Esophagus muscularis mucosa (tissue), 4 donors: ENCODE data around the gene SGTA.

ENCODE experiments used
- EP300 ChIP-seq: sonication (generic); formaldehyde crosslinking; IDR thresholded peaks from one replicate; pipeline ENCODE4 v1.6.1; 2017; ENCODE audit warnings: antibody characterized with exemption
- POLR2A ChIP-seq: fragments of 450-650 bp; IDR thresholded peaks from one replicate; pipeline ENCODE4 v1.6.1; 2017; ENCODE audit warnings: antibody characterized with exemption, moderate library complexity, mild to moderate bottlenecking, low read depth
- POLR2AphosphoS5 ChIP-seq, 2 donors: sonication (generic); formaldehyde crosslinking; IDR thresholded peaks; one replicate each; pipeline ENCODE4 v1.6.1; 2017; ENCODE audit warnings: antibody characterized with exemption in 2 of 2
- TF ChIP-seq, protein P1 (sequence below), 3 experiments: fragments of 200-600 bp in 2 of 3; fragments of 450-650 bp in 1 of 3; sonication (generic) in 2 of 3; IDR thresholded peaks; one replicate each; pipeline ENCODE4 v1.5.1; 2017 to 2019; ENCODE audit warnings: antibody characterized with exemption in 3 of 3, mild to moderate bottlenecking in 2 of 3, moderate library complexity in 1 of 3

DNA sequence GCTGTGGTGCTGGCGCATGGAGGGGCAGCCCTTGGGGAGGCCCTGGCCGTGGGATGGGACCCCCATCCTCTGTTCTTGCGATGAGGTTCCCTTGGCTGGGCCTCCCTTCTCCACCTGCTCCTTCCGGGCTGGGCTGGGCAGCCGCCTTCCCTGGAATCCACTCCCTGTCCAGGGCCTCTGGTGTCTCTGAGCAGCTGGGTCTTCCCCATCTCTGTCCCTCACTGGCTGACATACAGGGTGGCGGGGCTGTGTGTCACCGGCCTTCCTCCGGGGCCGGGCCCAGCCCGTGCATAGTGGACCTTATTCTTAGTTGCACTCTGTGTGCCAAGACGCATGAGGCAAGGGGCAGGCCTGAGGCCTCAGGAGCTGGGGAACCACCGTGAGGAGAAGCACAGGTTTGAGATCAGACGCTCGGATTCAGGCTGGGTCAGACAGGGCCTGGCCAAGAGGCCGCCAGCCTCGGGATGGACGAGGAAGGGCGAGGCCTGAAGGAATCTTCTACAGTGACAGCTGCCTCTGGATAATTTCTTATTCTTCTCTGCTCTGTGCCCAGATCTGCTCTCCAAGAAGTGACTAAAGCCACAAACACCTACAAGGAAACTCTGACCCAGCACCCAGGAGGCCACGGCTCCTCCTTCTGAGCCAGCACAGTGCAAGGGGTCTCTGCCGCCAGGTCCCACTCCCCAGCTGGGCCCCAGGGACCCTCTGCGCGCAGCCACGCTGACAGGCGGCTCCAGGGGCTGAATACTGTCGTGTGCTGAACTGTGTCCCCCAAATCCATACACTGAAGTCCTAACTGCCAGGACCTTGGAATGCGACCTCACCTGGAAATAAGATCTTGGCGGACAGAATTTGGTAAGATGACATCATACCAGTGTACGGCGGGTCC, 11.0 kb downstream of the SGTA start:
- TF ChIP-seq POLR2A: no peak
- TF ChIP-seq, protein P1, sequence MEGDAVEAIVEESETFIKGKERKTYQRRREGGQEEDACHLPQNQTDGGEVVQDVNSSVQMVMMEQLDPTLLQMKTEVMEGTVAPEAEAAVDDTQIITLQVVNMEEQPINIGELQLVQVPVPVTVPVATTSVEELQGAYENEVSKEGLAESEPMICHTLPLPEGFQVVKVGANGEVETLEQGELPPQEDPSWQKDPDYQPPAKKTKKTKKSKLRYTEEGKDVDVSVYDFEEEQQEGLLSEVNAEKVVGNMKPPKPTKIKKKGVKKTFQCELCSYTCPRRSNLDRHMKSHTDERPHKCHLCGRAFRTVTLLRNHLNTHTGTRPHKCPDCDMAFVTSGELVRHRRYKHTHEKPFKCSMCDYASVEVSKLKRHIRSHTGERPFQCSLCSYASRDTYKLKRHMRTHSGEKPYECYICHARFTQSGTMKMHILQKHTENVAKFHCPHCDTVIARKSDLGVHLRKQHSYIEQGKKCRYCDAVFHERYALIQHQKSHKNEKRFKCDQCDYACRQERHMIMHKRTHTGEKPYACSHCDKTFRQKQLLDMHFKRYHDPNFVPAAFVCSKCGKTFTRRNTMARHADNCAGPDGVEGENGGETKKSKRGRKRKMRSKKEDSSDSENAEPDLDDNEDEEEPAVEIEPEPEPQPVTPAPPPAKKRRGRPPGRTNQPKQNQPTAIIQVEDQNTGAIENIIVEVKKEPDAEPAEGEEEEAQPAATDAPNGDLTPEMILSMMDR (IDR thresholded peaks at IDR 0.05): no peak
- peak; percentile 25 to 42 for TF ChIP-seq POLR2AphosphoS5 (IDR thresholded peaks at IDR 0.05)
- no peak for TF ChIP-seq EP300
